Vagina (tissue), 2 donors: ENCODE measurements around the gene ABCG8.

Experiments
- CTCF ChIP-seq, 3 experiments: fragments of 450-650 bp in 2 of 3; fragments of 200-600 bp in 1 of 3; sonication (generic) in 1 of 3; IDR thresholded peaks; one replicate each; pipeline ENCODE4 v1.5.1; 2017 to 2019; ENCODE audit warnings: antibody characterized with exemption in 3 of 3, mild to moderate bottlenecking in 2 of 3, moderate library complexity in 2 of 3
- POLR2A ChIP-seq, 2 donors: fragments of 450-650 bp; IDR thresholded peaks; one replicate each; pipeline ENCODE4 v1.6.1; 2017; ENCODE audit warnings: antibody characterized with exemption in 2 of 2, mild to moderate bottlenecking in 2 of 2, moderate library complexity in 2 of 2

GRCh38 chr2:43819491-43820163 lies 19.1 kb upstream of the ABCG8 start:
- TF ChIP-seq POLR2A (IDR thresholded peaks at IDR 0.05) (no peak), CTCF (IDR thresholded peaks at IDR 0.05) (no peak)
